ENCODE measurements around the gene RNF144B. TPM values are rescaled to one million over a fixed set of nuclear protein-coding genes. Genes with fewer than 3 reads are reported as not detected.

The RNF144B gene
- total and polyA plus RNA-seq, 2 experiments from 2014 or later, result 0.48 to 1.1 TPM

GRCh38 chr6:18485660-18486435, 98.7 kb downstream of the RNF144B start:
- H3K9me3 ChIP-seq (ENCODE audit: low read depth), result no peaks in the 10 kb centered on the region
- no peak for TF ChIP-seq CTCF (IDR thresholded peaks at IDR 0.05; ENCODE audit: low read depth, low read length)
- DNase-seq (ENCODE audit: low read depth in 1 of 2, low spot score in 1 of 2), result no peak

GRCh38 chr6:18488004-18488403, 100.9 kb downstream of the RNF144B start:
- no peak for TF ChIP-seq CTCF (IDR thresholded peaks at IDR 0.05; ENCODE audit: low read depth, low read length)
- Histone ChIP-seq H3K9me3 (ENCODE audit: low read depth) (no peaks in the 10 kb centered on the region), H3K4me1 (ENCODE audit: low read depth) (no peaks in the 10 kb centered on the region), H3K27me3 (no peaks in the 10 kb centered on the region), H3K27ac (no peak overlapping the region), H3K36me3 (no peaks in the 10 kb centered on the region), H3K4me3 (no peak overlapping the region)
- DNase-seq (ENCODE audit: low read depth in 1 of 2, low spot score in 1 of 2), result no peak

More at GRCh38 chr6:18485660-18486435, 98.7 kb downstream of the RNF144B start:
- no peak overlapping the region for H3K27ac ChIP-seq
- H3K4me1 ChIP-seq (ENCODE audit: low read depth), result no peaks in the 10 kb centered on the region
- no peak overlapping the region for H3K4me3 ChIP-seq
- no peaks in the 10 kb centered on the region for H3K36me3 ChIP-seq
- no peaks in the 10 kb centered on the region for H3K27me3 ChIP-seq

- DNase-seq (ENCODE audit: low read depth in 1 of 2, low spot score in 1 of 2), result no peak
Observed at GRCh38 chr6:18488526-18489270, 101.5 kb downstream of the RNF144B start.

GRCh38 chr6:18489335-18489734, 102.2 kb downstream of the RNF144B start:
- Histone ChIP-seq H3K4me3 (no peak overlapping the region), H3K4me1 (ENCODE audit: low read depth) (no peaks in the 10 kb centered on the region), H3K27ac (no peak overlapping the region), H3K9me3 (ENCODE audit: low read depth) (no peaks in the 10 kb centered on the region), H3K36me3 (no peaks in the 10 kb centered on the region), H3K27me3 (no peaks in the 10 kb centered on the region)
- DNase-seq (ENCODE audit: low read depth in 1 of 2, low spot score in 1 of 2), result no peak
- no peak for TF ChIP-seq CTCF (IDR thresholded peaks at IDR 0.05; ENCODE audit: low read depth, low read length)

More at GRCh38 chr6:18488526-18489270, 101.5 kb downstream of the RNF144B start:
- H3K27ac ChIP-seq, result no peak overlapping the region
- H3K9me3 ChIP-seq (ENCODE audit: low read depth), result no peaks in the 10 kb centered on the region
- H3K4me1 ChIP-seq (ENCODE audit: low read depth), result no peaks in the 10 kb centered on the region
- no peak for TF ChIP-seq CTCF (IDR thresholded peaks at IDR 0.05; ENCODE audit: low read depth, low read length)
- H3K4me3 ChIP-seq, result no peak overlapping the region
- H3K36me3 ChIP-seq, result no peaks in the 10 kb centered on the region
- no peaks in the 10 kb centered on the region for H3K27me3 ChIP-seq

GRCh38 chr6:18491308-18492045, 104.3 kb downstream of the RNF144B start:
- no peak overlapping the region for H3K27ac ChIP-seq
- no peak for DNase-seq (ENCODE audit: low read depth in 1 of 2, low spot score in 1 of 2)

More at GRCh38 chr6:18491308-18492045, 104.3 kb downstream of the RNF144B start:
- no peaks in the 10 kb centered on the region for H3K27me3 ChIP-seq
- no peaks in the 10 kb centered on the region for H3K36me3 ChIP-seq
- H3K9me3 ChIP-seq (ENCODE audit: low read depth), result no peaks in the 10 kb centered on the region
- no peak for TF ChIP-seq CTCF (IDR thresholded peaks at IDR 0.05; ENCODE audit: low read depth, low read length)
- no peak overlapping the region for H3K4me3 ChIP-seq
- H3K4me1 ChIP-seq (ENCODE audit: low read depth), result no peaks in the 10 kb centered on the region

Measured in cardiac muscle cell (in vitro differentiated cells and primary cell).